Retina (tissue), 1 donor: ENCODE data around the gene FUOM.
"Not testable (repeated sequence)": the region's sequence is repeated elsewhere in the genome, so short reads cannot be mapped to it uniquely, and the experiment has no call there.

Source experiments
- DNase-seq: peaks from one replicate; pipeline ENCODE4 v3.0.0-alpha.2; 2016

FUOM gene

DNA sequence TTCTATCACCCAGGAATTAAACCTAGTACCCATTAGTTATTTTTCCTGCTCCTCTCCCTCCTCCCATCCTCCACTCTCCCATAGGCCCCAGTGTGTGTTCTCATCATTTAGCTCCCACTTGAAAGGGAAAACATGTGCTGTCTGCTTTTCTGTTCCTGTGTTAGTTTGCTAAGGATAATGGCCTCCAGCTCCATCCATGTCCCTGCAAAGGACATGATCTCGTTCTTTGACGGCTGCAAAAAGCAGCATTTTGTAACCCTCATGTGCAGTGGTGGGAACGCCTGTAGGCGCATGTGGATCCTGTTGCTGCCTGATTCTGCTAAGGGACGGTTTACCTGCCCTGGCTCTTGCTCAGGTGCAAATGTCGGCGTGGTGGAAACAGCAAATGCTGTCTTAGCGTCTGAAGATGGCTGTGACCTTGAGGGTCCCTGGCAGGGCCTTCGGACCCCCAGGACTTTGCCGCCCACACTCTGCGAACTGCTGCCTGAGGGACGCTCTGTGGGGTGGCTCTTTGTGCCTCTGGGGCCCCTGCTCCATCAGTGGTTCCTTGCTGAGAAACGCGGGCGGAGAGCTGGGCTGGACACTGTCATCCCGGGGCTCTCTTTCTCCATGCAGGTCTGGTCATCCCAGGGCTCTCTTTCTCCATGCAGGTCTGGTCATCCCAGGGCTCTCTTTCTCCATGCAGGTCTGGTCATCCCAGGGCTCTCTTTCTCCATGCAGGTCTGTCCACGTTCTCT, 30.6 kb upstream of the FUOM start:
- DNase-seq, result no peak

DNA sequence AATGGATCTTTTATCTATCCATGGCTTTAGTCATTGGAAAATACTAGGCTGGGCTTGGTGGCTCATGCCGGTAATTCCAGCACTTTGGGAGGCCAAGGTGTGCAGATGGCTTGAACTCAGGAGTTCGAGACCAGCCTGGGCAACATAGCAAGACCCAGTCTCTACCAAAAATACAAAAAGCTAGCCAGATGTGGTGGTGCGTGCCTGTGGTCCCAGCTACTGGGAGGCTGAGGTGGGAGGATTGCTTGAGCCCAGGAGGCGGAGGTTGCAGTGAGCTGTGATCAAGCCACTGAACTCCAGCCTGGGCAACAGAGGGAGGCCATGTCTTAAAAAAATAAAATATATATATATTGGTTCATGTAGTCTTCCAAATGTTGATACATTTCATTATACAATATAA, 29.1 kb upstream of the FUOM start:
- not testable (repeated sequence) for DNase-seq

- no peak for DNase-seq
These were observed 27.4 kb upstream of the FUOM start for GRCh38 chr10:133385214-133385613.

DNA sequence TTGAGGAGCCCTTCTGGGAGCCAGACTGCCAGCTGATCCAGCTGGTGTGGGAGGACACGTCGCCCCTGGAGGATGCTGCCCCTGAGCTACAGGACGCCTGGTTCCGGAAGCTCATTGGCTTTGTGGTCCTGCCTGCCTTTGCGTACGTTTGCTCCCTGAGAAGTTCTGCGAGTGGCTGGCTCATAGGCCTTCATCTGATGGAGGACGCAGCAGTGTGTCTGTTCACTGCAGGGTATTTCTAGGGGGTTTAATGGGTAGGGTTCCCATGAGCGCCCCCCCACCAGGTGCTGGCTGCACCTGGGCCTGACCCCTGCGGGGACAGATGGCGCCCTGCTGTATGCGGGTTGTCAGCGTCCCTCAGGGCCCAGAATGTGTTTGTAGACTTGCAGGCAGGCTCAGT, 26.3 kb upstream of the FUOM start:
- DNase-seq, result no peak

GRCh38 chr10:133383551-133383950, 25.7 kb upstream of the FUOM start:
- no peak for DNase-seq

GRCh38 chr10:133381036-133381435, 23.2 kb upstream of the FUOM start:
- DNase-seq, result no peak

DNA sequence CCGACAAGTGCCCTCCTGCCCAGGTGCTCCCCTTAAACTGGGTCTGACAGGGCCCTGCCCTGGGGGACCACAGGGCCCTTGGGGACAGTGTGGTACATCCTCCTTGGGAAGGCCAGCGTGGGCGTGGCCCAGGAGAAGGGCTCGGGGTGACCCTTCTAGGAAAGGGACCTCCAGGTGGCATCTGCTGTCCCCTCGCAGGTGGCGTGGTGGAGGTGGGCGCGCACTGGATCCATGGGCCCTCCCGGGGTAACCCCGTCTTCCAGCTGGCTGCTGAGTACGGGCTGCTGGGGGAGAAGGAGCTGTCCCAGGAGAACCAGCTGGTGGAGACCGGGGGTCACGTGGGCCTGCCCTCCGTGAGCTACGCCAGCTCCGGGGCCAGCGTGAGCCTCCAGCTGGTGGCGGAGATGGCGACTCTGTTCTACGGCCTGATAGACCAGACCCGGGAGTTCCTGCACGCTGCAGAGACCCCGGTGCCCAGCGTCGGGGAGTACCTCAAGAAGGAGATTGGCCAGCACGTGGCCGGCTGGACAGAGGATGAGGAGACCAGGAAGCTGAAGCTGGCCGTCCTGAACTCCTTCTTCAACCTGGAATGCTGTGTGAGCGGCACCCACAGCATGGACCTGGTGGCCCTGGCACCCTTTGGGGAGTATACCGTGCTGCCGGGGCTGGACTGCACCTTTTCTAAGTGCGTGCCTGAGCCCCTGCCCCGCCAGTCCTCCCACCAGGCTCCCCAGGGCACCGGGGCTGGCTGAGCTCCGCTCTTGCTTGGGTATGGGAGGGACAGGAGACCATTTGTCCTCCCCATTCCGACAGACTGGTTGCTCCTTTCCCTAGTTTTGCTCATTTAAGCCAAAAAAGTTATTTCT, 22.2 kb upstream of the FUOM start:
- DNase-seq, result no peak

- DNase-seq, result peak; percentile 76
These were observed 21.5 kb upstream of the FUOM start, which contains the start of gene PAOX for GRCh38 chr10:133379152-133379800. TSS of gene PAOX (plus strand) at chr10:133379262. CDS start at chr10:133379317, 55 bp downstream.

DNA sequence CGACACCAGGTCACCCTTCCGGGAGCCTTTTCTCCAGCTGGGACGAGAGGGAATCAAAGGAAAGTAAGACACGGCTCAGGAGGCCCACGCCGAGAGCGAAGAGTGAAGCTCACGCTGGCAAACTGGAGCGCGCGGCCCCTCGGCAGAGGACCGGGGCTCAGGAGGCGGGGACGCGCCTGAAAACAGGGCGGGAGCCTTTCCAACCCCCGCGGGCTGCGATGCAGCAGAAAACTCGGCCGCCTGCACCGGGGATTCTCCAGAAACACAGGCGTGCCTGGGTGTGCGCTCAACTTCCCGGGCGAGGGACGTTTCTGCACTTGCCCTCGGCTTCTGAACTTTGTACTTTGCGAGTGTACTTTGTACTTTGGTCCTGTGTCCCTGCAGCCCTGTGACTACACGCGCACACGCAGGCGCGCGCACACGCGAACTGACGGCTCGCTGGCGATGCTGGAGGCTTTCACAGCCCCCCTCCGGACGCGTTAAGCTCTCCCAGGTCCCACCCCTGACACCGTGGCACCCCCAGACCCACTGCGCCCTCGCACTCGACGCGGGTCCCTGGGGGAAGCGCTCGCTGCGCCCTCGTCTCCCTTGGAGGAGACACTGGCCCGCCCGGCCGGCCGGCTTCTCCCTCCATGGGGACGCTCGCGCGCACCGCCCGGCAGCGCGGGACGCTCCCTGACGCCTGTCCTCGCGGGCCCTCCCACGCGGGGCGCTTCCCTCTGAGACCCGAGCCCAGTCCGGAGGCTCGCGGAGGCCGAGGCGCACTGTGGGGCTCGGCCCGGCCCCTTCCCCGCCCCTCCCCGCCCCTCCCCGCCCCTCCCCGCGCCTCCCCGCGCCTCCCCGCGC, 20.7 kb upstream of the FUOM start:
- peak; percentile 91 for DNase-seq

GRCh38 chr10:133377818-133378250, 20.0 kb upstream of the FUOM start:
- DNase-seq, result no peak

- DNase-seq, result no peak
These were observed 19.4 kb upstream of the FUOM start for GRCh38 chr10:133377025-133377817.

GRCh38 chr10:133376183-133376582, 18.4 kb upstream of the FUOM start:
- DNase-seq, result not testable (repeated sequence)

GRCh38 chr10:133375357-133376115, 17.7 kb upstream of the FUOM start:
- no peak for DNase-seq

GRCh38 chr10:133373174-133374090, 15.6 kb upstream of the FUOM start, which contains the start of gene ECHS1:
TSS of gene ECHS1 (minus strand) at chr10:133373354. CDS start at chr10:133373333, 21 bp downstream.
- DNase-seq, result peak; percentile 92

DNA sequence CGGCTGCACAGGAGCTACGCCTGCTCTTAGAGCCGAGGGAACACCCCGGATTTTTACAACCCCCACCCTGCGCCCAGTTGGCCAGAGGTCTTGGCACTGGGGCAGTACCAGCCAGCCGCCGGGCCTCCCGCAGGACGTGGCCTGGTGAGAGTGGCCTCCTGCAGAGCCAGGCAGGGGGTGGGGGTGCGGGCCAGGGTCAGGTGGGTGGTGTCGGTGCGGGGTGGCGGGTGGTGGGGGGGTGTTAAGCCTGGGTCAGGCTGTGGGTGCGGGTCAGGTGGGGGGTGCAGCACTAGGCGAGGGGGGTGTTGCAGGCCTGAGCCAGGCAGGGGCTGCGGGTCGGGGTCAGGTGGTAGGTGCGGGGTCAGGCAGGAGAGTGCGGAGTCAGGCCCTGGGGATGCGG, 14.7 kb upstream of the FUOM start:
- DNase-seq, result no peak

DNA sequence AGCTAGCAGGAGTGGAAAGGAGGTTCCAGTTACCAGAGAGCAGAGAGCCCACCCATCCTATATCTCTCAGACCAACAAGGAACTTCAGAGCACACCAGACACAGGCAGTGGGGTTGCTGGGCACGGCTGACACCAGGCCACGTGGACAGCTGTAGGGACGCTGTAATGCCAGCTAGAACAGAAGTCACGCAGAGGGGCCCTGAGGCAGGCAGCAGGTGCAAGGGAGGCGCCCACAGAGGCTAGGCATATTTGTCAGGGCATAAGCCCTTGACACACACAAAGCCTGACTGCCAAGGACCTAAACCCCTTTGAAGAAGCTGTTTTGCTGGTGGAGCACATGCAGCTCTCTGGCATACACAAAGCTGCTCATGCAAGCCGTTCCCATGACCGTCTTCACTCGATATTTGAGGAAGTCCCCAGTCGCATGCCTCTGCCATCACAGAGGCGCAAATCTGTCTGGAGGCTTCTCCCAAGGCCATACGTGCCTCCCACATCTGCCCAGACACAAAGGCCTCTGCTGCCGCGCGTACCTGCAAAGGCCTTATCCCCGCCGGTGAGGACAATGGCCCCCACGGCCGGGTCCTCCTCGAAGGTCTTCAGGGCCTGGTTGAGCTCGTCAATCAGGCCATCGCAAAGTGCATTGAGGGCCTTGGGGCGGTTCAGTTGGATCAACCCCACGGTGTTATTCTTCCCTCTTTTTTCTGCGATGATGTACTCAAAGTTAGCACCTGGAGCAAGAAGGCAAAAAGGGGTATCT, 12.4 kb upstream of the FUOM start:
- no peak for DNase-seq

DNA sequence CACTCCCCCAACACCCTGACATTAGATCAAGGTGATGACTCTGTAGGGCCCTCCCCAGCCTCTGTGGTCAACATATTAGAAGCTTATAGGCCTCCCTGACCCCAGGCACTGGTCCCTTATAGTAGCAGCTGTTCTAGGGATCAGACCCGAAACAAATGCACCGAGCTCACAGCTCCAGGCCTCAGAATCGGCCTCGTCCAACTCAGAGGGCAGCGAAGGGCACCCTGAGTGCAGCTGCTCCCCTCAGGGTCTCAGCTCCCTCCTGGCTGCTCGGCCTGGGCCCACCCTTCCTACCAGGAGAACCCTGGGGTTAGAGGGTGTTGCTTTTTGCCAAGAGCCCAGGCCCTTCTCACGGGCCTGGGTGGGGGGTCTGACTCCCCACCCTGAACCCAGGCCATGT, 10.3 kb upstream of the FUOM start:
- no peak for DNase-seq

DNA sequence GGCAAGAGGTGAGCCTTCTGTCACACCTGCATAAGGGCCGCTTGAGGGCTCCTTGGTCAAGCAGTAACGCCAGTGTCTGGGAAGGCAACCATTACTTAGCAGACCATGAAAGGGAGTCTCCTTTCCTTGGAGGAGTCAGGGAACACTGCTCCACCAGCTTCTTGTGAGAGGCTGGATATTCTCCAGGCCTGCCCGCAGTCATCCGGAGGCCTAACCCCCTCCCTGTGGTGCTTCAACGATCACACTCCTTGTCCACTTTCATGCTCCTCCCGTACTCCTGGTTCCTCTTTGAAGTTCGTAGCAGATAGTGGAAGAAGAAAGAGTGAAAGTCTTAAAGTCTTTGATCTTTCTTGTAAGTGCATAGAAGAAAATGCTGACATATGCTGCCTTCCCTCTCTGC, 9.6 kb upstream of the FUOM start:
- not testable (repeated sequence) for DNase-seq

DNA sequence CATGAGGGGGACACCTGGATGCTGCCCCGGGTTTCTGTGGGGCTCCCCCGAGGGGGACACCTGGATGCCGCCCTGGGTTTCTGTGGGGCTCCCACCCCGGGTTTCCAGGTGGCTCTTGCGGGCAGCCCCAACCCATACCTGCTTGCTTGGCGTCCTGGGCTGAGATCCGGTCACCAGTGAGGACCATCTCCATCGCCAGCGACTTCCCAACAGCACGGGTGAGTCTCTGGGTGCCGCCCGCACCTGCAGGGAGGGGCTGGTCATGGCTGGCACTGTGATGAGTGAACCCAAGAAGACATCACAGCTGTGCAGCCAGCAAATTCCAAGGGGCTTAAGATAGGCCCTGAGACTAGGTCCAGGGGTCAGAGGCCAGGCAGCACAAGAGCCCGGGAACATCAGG, 8.9 kb upstream of the FUOM start:
- no peak for DNase-seq
